Renal cortex interstitium (tissue), 11 donors: ENCODE data around the gene ANAPC10. TPM values are rescaled to one million over a fixed set of nuclear protein-coding genes. Genes with fewer than 3 reads are reported as not detected.

ENCODE experiments used
- DNase-seq, 11 donors: peaks; one replicate each; pipeline ENCODE4 v3.0.0-alpha.2; 2013; ENCODE audit warnings: low read depth in 9 of 11, low spot score in 4 of 11; ENCODE audit errors: extremely low read depth in 1 of 11
- polyA plus RNA-seq, 3 donors: library from polyadenylated mRNA; unstranded; fragments of 120-200 nt; gene quantifications; one replicate each; pipeline ENCODE4 v1.2.1, GENCODE V29; 2013; ENCODE audit not compliant: insufficient read length in 3 of 3

The ANAPC10 gene
- polyA plus RNA-seq, 3 donors, result 23.1 to 34.4 (median 26.8) TPM

GRCh38 chr4:145090380-145090779 lies 7.6 kb downstream of the ANAPC10 start:
- no peak for DNase-seq

GRCh38 chr4:145083891-145084605 lies 13.9 kb downstream of the ANAPC10 start:
- no peak for DNase-seq

- no peak for DNase-seq
Measured at GRCh38 chr4:145081756-145082155, 16.2 kb downstream of the ANAPC10 start.

DNA sequence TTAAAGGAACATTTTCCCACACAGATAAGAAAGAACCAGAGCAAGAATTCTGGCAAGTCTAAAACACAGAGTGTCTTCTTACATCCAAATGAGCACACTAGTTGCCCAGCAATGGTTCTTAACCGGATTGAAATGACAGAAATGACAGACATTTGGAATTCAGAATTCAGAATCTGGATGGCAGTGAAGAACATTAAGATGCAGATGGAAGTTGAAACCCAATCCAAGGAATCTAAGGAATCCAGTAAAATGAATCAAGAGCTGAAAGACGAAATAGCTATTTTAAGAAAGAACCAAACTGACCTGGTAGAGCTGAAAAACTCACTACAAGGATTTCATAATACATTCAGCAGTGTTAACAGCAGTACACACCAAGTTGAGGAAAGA lies 21.5 kb downstream of the ANAPC10 start:
- DNase-seq, result no peak

DNA sequence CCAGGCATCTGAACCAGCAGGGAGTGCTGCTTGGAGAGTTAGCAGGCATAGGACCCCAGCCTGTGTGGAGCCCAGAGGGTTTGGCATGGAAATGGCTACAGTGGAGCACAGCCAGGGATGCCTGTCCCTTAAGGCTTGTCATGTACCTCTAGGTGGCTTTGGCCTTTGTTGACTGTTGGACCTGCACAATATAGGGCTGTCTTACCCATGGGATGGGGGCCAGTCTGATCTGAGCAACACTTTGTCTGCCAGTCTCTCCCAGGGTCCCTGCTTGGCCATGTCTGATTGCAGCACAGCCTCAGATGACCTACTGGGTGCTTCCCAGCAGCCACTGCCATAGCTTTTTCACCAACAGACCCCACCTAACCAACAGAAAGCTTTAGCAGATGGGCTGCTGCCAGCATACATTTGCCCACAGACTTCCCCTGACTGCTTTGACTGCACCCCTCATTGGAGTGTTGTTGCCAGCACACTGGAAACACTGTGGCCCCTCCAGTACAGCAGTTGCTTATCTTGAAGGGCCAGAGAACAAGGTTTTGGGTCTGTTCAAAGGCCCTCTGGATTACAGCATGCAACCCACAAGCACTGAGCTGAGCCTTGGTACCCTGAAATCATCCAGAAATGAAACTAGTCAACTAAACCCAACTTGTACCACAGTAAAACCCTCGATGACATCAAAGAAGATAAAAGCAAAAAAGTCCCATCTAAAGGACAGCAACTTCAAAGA lies 22.1 kb downstream of the ANAPC10 start:
- no peak for DNase-seq

DNA sequence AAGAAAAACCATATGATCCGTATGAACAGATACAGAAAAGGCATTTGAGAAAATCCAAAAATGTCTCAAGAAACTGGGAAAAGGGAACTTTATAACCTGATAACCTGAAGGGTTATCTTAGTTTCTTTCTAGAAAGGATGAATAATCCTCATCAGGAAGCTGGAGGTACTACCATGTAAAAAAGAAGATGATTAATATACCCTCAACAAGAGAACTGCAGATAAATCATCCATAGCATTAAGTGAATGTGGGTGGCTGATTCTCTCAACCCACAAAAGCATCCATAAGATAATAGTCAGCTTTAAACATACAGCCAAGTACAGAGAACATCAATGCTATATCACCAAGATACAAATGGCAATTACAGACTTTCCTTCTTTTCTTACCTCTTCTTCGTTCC lies 26.4 kb downstream of the ANAPC10 start:
- DNase-seq, result no peak

DNA sequence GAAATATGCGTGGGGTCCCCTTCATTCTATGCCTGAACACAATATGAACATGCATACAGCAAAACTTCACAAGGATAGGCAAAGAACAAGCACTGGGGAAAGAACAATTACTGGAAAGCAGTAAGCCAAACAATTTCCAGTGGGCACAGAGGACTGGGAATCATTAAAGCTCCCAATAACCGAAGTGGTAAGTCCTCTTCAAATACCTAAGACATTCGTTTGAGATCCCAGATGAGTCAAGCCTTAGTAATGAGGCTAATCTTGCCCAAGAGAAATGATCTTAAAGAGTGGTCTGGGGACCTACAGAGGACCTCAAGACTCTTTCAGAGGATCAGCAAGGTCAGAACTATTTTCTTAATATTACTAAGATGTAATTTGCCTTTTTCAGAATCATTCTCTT lies 28.6 kb downstream of the ANAPC10 start:
- no peak for DNase-seq

DNA sequence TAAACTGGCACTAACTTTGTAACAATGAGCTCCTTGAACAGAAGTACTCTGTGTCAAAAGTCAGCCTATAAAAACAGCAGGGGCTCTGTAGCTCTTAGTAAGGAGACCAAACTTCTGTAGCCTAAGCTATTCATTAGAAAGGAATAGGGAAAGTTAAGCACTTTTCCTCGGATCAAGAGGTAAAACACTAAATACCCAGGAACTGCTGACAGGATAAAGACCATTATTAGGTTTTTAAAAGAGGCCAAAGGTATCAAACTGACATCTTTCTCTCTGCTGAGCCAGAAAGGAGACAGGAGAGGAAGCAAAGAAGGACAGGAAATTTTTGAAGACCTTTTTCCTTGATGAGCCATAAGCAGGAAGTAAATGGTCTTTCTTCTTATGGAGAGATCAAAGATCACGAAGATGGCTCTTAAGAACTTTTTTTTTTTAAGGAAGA lies 31.9 kb downstream of the ANAPC10 start:
- DNase-seq, result peak in 1 of 11 donors; percentile 11

GRCh38 chr4:145061318-145061920 lies 36.6 kb downstream of the ANAPC10 start:
- peak; percentile 12 to 47 (median 22) for DNase-seq

- no peak for DNase-seq
Measured at GRCh38 chr4:145058256-145058655, 39.7 kb downstream of the ANAPC10 start.

GRCh38 chr4:145056325-145057130 lies 41.5 kb downstream of the ANAPC10 start:
- DNase-seq, result no peak

DNA sequence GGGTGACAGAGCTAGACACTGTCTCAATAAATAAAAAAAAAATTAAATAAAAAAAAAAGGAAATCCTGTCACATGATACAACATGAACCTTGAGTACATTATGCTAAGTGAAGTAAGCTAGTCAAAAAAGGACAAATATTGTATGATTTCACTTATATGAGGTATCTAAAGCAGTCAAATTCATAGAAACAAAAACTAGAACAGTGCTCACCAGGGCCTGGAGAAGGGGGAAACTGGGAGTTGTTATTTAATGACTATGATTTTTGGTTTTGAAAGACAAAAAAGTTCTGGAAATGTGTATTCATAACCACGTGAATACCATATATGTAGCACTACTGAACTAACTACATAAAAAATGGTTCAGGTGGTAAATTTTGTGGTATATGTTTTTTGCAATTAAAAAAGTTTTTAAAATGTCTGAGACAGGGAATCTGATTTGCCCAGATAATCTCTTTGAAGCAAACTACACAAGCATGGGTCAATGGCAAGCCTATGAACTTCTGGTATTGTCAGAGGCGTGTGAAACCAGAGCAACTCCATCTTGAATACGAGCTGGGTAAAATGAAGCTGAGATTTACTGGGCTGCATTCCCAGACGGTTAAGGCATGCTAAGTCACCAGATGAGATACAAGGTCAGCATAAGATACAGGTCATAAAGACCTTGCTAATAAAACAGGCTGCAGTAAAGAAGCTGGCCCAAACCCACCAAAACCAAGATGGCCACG lies 42.3 kb downstream of the ANAPC10 start:
- DNase-seq, result no peak

DNA sequence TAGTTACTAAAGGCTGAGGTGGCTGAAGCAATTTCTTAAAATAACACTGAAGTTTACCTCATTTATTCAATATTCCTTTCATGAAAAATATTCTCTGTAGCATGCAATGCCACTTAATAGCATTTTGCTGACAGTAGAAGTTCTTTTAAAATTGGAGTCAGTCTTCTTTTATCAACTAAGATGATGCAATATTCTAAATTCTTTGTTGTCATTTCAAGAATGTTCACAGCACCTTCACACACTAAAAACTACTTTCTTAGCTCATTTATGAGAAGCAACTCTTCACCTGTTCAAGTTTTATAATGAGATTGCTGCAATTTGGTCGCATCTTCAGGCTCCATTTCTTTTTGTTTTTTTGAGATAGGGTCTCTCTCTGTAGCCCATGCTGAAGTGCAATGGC lies 48.8 kb downstream of the ANAPC10 start:
- no peak for DNase-seq

DNA sequence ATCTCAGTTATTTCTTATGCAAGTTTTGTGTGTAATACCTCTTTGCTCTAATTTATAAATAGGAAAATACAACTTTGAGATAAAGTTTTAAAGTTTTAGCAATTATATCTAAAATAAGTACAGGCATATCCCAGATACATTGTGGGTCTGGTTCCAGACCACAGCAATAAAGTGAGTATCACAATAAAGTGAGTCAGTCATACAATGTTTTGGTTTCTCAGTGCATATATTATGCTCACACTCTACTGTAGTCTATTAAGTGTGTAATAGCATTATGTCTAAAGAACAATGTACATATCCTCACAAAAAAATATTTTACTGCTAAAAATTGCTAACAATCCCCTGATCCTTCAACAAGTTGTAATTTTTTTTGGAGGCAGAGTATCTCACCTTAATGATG lies 49.2 kb downstream of the ANAPC10 start:
- DNase-seq, result no peak

- no peak for DNase-seq
Measured at GRCh38 chr4:145047151-145047550, 50.8 kb downstream of the ANAPC10 start.

DNA sequence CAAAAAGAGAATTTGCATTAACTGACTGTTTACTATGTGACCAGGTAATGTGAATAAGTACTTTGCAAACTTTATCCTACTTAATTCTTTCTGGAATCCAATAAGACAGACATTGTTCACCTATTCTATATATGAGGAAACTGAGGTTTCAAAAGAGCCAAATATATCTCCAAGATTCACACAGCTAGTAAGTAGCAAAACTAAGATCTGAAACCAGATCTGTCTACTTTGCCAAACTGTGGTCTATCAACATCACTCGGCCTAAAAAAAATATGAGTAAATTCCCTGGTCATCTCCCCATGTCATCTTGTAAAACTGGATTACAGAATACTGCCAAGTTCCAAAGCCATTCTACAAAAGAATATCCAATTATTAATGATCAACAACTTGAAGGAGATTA lies 52.8 kb downstream of the ANAPC10 start:
- DNase-seq, result no peak

GRCh38 chr4:145044341-145044740 lies 53.7 kb downstream of the ANAPC10 start:
- DNase-seq, result no peak

DNA sequence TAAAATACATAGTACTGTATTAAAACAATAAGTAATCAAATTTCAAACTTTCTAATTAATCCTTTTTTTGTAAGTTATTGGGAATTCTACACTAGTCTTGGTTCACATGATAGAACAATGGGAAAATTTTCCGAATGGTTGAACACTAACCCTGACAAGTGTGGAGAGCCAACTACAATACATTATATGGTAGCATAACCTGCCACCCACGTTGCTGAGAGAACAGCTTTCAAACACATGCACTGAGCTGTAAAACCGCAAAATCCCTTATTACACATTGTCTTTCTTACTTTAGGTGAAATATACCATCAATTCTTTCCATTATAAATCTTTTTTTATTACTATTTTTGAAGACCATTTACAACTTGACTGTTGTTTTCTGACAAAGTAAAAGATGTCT lies 54.7 kb downstream of the ANAPC10 start:
- no peak for DNase-seq
